Neural progenitor cell (in vitro differentiated cells): ENCODE measurements around the gene TIMP3. TPM values are rescaled to one million over a fixed set of nuclear protein-coding genes. Genes with fewer than 3 reads are reported as not detected.

ENCODE experiments used
- DNase-seq: peaks from one replicate; pipeline ENCODE4 v3.0.0-alpha.2; 2016; ENCODE audit warnings: low spot score
- H2AFZ ChIP-seq: fragments of 200-600 bp; sonication (generic); replicated peaks from 2 replicates; pipeline ENCODE4 v1.6.1; 2016; ENCODE audit warnings: antibody characterized with exemption
- H3F3A ChIP-seq: fragments of 200-600 bp; sonication (generic); 2 replicates; pipeline ENCODE4 v1.6.1; 2016; ENCODE audit warnings: antibody characterized with exemption, low read depth
- H3K27ac ChIP-seq: fragments of 200-600 bp; sonication (generic); 2 replicates; pipeline ENCODE4 v1.5.1; 2016; ENCODE audit warnings: mild to moderate bottlenecking
- H3K27me3 ChIP-seq: fragments of 200-600 bp; sonication (generic); 2 replicates; pipeline ENCODE4 v1.6.1; 2016; ENCODE audit warnings: mild to moderate bottlenecking, moderate library complexity
- H3K36me3 ChIP-seq: fragments of 200-600 bp; sonication (generic); 2 replicates; pipeline ENCODE4 v1.5.1; 2016
- H3K4me1 ChIP-seq: fragments of 200-600 bp; sonication (generic); 2 replicates; pipeline ENCODE4 v1.6.1; 2016; ENCODE audit warnings: mixed run types
- H3K4me2 ChIP-seq: fragments of 200-600 bp; sonication (generic); 2 replicates; pipeline ENCODE4 v1.6.1; 2016
- H3K4me3 ChIP-seq: fragments of 200-600 bp; sonication (generic); 2 replicates; pipeline ENCODE4 v1.5.1; 2016
- H3K79me2 ChIP-seq: fragments of 200-600 bp; sonication (generic); 2 replicates; pipeline ENCODE4 v1.6.1; 2016; ENCODE audit warnings: low read depth
- H3K9ac ChIP-seq: fragments of 200-600 bp; sonication (generic); 2 replicates; pipeline ENCODE4 v1.6.1; 2016
- H3K9me3 ChIP-seq: fragments of 200-600 bp; sonication (generic); 2 replicates; pipeline ENCODE4 v1.5.1; 2016; ENCODE audit warnings: low read depth
- H4K20me1 ChIP-seq: fragments of 200-600 bp; sonication (generic); 2 replicates; pipeline ENCODE4 v1.6.1; 2016; ENCODE audit warnings: low read depth
- H3K27ac Mint-ChIP-seq: 3 replicates; pipeline ENCODE4 v1.8.0; 2021; ENCODE audit warnings: mixed read lengths
- H3K27me3 Mint-ChIP-seq: 2 replicates; pipeline ENCODE4 v1.8.0; 2022; ENCODE audit warnings: low read depth, mild to moderate bottlenecking, inconsistent platforms, moderate library complexity, mixed read lengths; ENCODE audit not compliant: insufficient read depth
- H3K36me3 Mint-ChIP-seq: 3 replicates; pipeline ENCODE4 v1.8.0; 2021; ENCODE audit warnings: mixed read lengths
- H3K4me1 Mint-ChIP-seq: 3 replicates; pipeline ENCODE4 v1.8.0; 2021; ENCODE audit warnings: mixed read lengths
- H3K4me3 Mint-ChIP-seq: 3 replicates; pipeline ENCODE4 v1.8.0; 2021; ENCODE audit warnings: mild to moderate bottlenecking, moderate library complexity, mixed read lengths
- H3K9me3 Mint-ChIP-seq: 3 replicates; pipeline ENCODE4 v1.8.0; 2020; ENCODE audit warnings: mixed read lengths
- EZH2 ChIP-seq: fragments of 200-600 bp; sonication (generic); IDR thresholded peaks from 2 replicates; pipeline ENCODE4 v1.6.1; 2017; ENCODE audit warnings: antibody characterized with exemption, mild to moderate bottlenecking, moderate library complexity
- EZH2phosphoT487 ChIP-seq: fragments of 200-600 bp; sonication (generic); IDR thresholded peaks from 2 replicates; pipeline ENCODE4 v1.6.1; 2017; ENCODE audit warnings: antibody characterized with exemption
- total RNA-seq: library from RNA; depleted of rRNA; stranded (reverse); fragments of >200 nt; gene quantifications from 2 replicates; pipeline ENCODE4 v1.2.3, GENCODE V29; 2015; ENCODE audit warnings: low replicate concordance
- TF ChIP-seq, protein P1 (sequence below): fragments of 200-600 bp; sonication (generic); IDR thresholded peaks from 2 replicates; pipeline ENCODE4 v1.5.1; 2017; ENCODE audit warnings: antibody characterized with exemption, mild to moderate bottlenecking

The TIMP3 gene
- total RNA-seq, 1 donor from 2014 or later = 6.3 TPM

DNA sequence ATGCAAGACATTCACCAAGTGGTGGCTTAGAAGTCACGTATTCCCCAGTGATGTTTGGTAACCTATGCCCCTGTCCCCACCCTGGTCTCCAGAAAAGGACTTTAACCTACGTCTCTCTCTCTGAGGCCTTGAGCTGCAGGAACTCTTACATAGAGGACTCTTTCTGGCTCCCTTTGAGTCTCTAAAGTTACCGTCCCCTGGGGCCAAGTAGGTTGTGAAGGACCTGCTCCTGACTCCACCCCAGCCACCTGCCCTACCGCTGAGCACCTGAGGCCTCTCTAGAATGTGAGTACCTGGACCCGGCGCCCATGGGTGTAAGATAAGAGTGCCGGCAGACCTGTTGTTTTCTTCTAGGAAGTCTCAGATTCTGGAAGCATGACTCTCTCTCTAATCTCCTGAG is 95.4 kb downstream of the TIMP3 start:
- Histone ChIP-seq H3K27me3 (no peaks in the 10 kb centered on the region), H3K4me2 (no peak overlapping the region), H3K79me2 (no peaks in the 10 kb centered on the region), H3K27ac (no peak overlapping the region), H2AFZ (no peak overlapping the region), H3K4me1 (no peaks in the 10 kb centered on the region), H3K9ac (no peak overlapping the region), H3K36me3 (no peaks in the 10 kb centered on the region), H3K9me3 (no peaks in the 10 kb centered on the region), H4K20me1 (no peaks in the 10 kb centered on the region), H3F3A (no peaks in the 10 kb centered on the region), H3K4me3 (no peak overlapping the region)
- Mint-ChIP-seq H3K4me1 (no peaks in the 10 kb centered on the region), H3K36me3 (no peaks in the 10 kb centered on the region), H3K9me3 (no peaks in the 10 kb centered on the region), H3K4me3 (no peak overlapping the region), H3K27me3 (peaks cover 2% of the 10 kb centered on the region), H3K27ac (no peak overlapping the region)
- TF ChIP-seq, protein P1, sequence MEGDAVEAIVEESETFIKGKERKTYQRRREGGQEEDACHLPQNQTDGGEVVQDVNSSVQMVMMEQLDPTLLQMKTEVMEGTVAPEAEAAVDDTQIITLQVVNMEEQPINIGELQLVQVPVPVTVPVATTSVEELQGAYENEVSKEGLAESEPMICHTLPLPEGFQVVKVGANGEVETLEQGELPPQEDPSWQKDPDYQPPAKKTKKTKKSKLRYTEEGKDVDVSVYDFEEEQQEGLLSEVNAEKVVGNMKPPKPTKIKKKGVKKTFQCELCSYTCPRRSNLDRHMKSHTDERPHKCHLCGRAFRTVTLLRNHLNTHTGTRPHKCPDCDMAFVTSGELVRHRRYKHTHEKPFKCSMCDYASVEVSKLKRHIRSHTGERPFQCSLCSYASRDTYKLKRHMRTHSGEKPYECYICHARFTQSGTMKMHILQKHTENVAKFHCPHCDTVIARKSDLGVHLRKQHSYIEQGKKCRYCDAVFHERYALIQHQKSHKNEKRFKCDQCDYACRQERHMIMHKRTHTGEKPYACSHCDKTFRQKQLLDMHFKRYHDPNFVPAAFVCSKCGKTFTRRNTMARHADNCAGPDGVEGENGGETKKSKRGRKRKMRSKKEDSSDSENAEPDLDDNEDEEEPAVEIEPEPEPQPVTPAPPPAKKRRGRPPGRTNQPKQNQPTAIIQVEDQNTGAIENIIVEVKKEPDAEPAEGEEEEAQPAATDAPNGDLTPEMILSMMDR = no peak
- TF ChIP-seq EZH2phosphoT487 (no peak), EZH2 (no peak)
- no peak for DNase-seq

DNA sequence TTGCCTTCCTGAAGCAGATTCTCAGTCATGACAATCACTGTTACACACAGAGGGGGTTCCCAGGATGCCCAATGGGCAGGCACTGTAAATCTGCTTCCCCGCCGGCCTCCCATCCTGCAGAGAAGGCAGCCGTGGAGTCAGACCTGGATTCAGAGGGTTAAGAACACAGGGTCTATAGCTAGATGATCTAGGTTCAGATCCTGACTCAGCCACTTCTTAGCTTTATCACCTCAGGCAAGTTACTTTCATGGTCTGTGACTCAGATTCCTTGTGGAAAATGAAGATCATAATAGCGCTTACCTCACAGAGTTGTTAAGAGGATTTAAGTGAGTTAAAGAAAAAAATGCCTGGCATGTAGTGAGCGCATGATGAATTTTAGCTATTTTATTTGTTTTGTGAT is 95.9 kb downstream of the TIMP3 start:
- Histone ChIP-seq H3K27ac (no peak overlapping the region), H3K9me3 (no peaks in the 10 kb centered on the region), H2AFZ (no peak overlapping the region), H4K20me1 (no peaks in the 10 kb centered on the region), H3F3A (no peaks in the 10 kb centered on the region), H3K4me1 (no peaks in the 10 kb centered on the region), H3K9ac (no peak overlapping the region), H3K27me3 (no peaks in the 10 kb centered on the region), H3K4me3 (no peak overlapping the region), H3K36me3 (no peaks in the 10 kb centered on the region), H3K79me2 (no peaks in the 10 kb centered on the region), H3K4me2 (no peak overlapping the region)
- no peaks in the 10 kb centered on the region for H3K9me3 Mint-ChIP-seq
- peaks cover 2% of the 10 kb centered on the region for H3K27me3 Mint-ChIP-seq
- no peaks in the 10 kb centered on the region for H3K4me1 Mint-ChIP-seq
- no peaks in the 10 kb centered on the region for H3K36me3 Mint-ChIP-seq
- TF ChIP-seq EZH2phosphoT487 (no peak), EZH2 (no peak)
- TF ChIP-seq, protein P1 = no peak
- DNase-seq = no peak
- no peak overlapping the region for H3K27ac Mint-ChIP-seq
- H3K4me3 Mint-ChIP-seq = no peak overlapping the region

DNA sequence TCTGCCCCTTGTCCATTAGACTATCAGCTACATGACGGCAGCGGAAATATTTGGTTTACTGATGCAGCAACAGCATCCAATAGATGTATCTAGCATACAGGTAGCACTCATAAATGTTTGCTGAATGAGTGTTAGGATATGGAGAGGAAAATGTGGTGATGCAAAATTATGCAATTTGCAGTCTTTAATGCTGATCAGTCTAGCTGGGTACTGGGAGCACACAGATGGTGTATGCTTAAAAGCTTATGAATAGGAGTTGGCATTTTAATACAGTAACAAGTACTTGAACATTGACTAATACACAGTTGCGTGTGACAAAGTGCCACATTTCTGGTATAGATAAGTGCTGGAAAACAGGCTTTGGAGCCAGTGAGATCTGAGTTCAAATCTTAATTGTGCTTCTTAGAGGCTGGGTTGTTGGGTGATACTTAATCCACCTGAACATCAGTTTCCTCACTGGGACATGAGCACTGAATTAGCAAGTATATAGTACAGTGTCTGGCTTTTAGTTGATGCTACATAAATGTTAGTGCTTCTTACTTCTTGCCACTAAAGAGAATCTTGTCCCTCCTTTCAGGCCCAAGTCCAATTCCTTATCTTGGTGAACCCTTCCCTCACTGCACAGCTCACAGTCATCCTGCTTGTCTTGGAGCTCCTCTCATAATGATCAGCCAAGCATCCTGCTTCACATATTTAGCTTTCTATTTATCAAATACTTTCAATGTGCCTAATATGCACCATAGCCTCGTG is 99.6 kb downstream of the TIMP3 start:
- no peaks in the 10 kb centered on the region for H3K9me3 ChIP-seq
- TF ChIP-seq, protein P1 = no peak
- no peak for TF ChIP-seq EZH2phosphoT487
- TF ChIP-seq EZH2 = no peak
- no peaks in the 10 kb centered on the region for H3K4me1 ChIP-seq
- H3K27ac Mint-ChIP-seq = no peak overlapping the region
- H3K79me2 ChIP-seq = no peaks in the 10 kb centered on the region
- no peaks in the 10 kb centered on the region for H3K36me3 ChIP-seq
- no peak overlapping the region for H2AFZ ChIP-seq
- no peaks in the 10 kb centered on the region for H4K20me1 ChIP-seq
- H3F3A ChIP-seq = no peaks in the 10 kb centered on the region
- H3K36me3 Mint-ChIP-seq = no peaks in the 10 kb centered on the region
- H3K4me2 ChIP-seq = no peak overlapping the region
- DNase-seq = no peak
- peaks cover 3% of the 10 kb centered on the region for H3K27me3 Mint-ChIP-seq
- H3K4me1 Mint-ChIP-seq = peaks cover 13% of the 10 kb centered on the region
- no peak overlapping the region for H3K4me3 ChIP-seq
- no peak overlapping the region for H3K9ac ChIP-seq
- H3K27me3 ChIP-seq = no peaks in the 10 kb centered on the region
- H3K4me3 Mint-ChIP-seq = no peak overlapping the region
- no peak overlapping the region for H3K27ac ChIP-seq
- no peaks in the 10 kb centered on the region for H3K9me3 Mint-ChIP-seq
